ENCODE data around the gene THADA.

DNA sequence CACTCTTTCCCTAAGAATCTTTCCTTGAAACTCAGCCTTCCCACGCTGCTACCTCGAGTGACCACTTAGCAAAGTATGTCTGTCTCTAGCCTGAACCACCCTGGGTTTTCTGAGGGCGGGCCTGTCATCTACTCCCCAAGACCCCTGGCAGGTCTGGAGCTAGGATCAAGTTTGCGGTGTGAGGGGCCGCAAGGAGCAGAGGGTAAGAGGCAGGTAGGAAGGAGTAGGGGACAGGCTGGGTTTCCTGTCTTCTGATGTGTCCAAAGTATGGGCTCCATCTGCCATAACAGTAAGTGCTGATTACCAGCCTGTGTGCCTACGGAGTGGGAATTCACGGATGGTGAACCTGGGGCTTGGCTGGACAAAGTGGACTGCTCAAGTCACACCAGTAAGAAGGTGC, 394.8 kb downstream of the THADA start:
- TF ChIP-seq, protein P1, sequence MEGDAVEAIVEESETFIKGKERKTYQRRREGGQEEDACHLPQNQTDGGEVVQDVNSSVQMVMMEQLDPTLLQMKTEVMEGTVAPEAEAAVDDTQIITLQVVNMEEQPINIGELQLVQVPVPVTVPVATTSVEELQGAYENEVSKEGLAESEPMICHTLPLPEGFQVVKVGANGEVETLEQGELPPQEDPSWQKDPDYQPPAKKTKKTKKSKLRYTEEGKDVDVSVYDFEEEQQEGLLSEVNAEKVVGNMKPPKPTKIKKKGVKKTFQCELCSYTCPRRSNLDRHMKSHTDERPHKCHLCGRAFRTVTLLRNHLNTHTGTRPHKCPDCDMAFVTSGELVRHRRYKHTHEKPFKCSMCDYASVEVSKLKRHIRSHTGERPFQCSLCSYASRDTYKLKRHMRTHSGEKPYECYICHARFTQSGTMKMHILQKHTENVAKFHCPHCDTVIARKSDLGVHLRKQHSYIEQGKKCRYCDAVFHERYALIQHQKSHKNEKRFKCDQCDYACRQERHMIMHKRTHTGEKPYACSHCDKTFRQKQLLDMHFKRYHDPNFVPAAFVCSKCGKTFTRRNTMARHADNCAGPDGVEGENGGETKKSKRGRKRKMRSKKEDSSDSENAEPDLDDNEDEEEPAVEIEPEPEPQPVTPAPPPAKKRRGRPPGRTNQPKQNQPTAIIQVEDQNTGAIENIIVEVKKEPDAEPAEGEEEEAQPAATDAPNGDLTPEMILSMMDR (IDR thresholded peaks at IDR 0.05; ENCODE audit: low read depth, low read length, poor library complexity, severe bottlenecking) = no peak
- TF ChIP-seq EZH2phosphoT487 (IDR thresholded peaks at IDR 0.05; ENCODE audit: borderline replicate concordance, low read length) = no peak

Measured in DOHH2 (cell line).